ENCODE data around the gene TAAR8. TPM values are rescaled to one million over a fixed set of nuclear protein-coding genes. Genes with fewer than 3 reads are reported as not detected.
"Not testable (repeated sequence)": the region's sequence is repeated elsewhere in the genome, so short reads cannot be mapped to it uniquely, and the experiment has no call there.

The TAAR8 gene
- total RNA-seq, 1 donor from 2014 or later: not detected

- intact Hi-C loops (cut with DNase I); DNase-seq; ATAC-seq (ENCODE audit: poor library complexity): not testable (repeated sequence)
These were observed 48.4 kb downstream of the TAAR8 start for GRCh38 chr6:132600900-132601299.

Other genes starting within 250 kb of the TAAR8 start
- gene MOXD1, start 151.2 kb upstream of the TAAR8 start, total RNA-seq: 2.2 TPM
- 55.1 TPM for gene STX7, start 39.6 kb upstream of the TAAR8 start, total RNA-seq
- gene TAAR9, start 14.4 kb upstream of the TAAR8 start, total RNA-seq: not detected
- not detected for gene TAAR6, start 17.6 kb downstream of the TAAR8 start, total RNA-seq
- not detected for gene TAAR5, start 37.1 kb downstream of the TAAR8 start, total RNA-seq
- not detected for gene TAAR2, start 71.6 kb downstream of the TAAR8 start, total RNA-seq
- gene TAAR1, start 106.5 kb downstream of the TAAR8 start, total RNA-seq: not detected
- gene VNN1, start 161.4 kb downstream of the TAAR8 start, total RNA-seq: 1.7 TPM
- 1.9 TPM for gene VNN2, start 205.2 kb downstream of the TAAR8 start, total RNA-seq
- 3.7 TPM for gene SLC18B1, start 246.0 kb downstream of the TAAR8 start, total RNA-seq

Measured in Right ventricle myocardium superior (tissue), 1 donor.